ENCODE data around the gene MAMDC2.

MAMDC2 gene

DNA sequence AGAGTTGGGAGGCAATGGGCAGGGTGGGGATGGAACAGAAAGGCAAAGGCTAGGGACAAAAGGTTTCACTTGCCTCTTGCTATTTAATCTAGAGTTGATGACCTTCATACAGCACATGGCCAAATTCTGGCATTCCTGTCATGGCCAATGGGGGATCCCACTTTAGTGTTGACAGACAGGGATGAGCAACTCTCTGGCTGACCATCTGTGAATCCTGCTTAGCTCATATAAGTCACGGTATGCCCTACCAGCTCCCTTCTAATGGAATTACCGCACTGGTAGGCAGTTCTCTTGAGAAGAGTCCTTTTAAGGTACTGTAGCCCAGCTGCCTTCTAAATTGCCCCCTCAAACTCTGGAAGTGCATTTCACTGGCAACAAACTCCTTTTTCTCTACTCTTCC lies 76.1 kb downstream of the MAMDC2 start:
- DNase-seq = no peak
- intact Hi-C loops (cut with DNase I) = no loop called here

DNA sequence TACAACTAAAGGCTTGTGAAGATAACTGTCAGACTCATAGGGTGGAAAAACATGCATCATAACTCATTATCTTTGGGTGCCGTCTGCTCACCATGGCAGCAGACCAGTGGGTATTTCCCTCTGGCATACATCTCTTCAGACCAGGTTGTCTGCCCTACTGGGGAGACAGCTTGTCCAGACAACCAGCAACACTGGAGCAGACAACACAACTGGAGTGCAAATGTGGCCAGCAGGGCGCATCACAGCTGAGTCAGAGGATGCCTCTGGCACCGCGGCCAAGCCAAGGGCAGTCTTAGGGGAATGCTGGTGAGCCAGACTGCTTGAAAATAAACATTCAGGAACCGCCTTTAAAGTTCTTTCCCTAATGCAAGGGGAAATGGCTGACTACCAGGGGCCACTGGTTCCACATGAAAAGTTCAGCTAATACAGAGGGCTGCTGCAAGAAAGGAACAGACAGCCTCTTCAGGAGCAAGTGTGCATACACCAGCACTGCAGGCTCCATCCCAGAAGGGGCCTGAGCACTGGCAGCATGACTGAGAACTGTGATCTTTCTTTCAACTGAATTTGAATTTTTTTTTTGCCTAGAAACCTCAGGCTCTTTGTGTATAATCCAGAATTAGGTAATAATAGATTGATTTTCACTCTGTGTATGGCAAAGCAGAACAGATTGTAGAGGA lies 77.3 kb downstream of the MAMDC2 start:
- intact Hi-C loops (cut with DNase I) = no loop called here
- DNase-seq = peak in 4 of 42 donors; percentile 5 to 19 (median 15)

DNA sequence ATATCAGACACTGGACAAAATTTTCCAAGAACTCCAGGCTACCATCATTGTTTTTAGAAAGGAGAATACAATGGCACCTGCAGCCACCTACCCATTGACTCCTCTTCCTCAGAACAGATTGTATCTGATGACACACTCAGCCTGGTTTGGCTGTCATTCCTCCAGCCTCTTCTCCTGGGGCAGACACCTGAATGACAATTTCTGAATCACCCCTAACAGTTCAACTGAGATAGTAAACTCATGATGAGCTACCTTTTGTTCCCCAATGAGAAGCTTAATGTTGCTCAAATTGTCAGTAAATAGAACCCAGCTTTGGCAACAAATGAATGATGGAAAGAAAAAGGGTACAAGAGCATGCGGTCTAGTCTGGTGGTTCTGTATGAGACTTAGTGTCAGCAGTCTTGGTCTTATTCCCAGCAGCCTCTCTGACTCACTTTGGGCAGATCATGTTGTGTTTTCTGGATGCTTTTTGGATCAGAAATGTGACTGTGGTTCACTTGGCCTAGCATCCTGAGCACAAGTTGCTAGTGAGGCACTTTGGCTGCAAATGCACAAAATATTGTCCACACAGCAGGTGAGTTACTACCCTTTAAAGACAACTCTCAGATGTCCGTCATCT lies 78.3 kb downstream of the MAMDC2 start:
- DNase-seq = no peak
- intact Hi-C loops (cut with DNase I) = no loop called here

DNA sequence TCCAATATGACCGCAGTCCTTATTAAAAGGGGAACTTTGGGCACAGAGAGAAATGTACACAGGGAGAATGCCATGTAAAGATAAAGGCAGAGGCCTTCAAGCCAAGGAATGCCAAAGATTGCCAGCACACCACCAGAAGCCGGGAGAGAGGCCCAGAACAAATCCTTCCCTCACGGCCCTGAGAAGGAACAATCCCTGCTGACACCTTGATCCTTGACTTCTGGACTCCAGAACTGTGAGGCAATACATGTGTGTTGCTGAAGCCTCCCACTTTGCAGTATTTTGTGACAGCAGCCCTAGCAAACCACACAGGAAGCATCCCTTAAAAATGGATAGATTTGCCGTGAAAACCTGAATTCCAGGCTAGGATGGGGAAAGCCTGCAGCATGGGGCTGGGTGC lies 80.0 kb downstream of the MAMDC2 start:
- no peak for DNase-seq
- intact Hi-C loops (cut with DNase I) = no loop called here

GRCh38 chr9:70125621-70126263 lies 82.1 kb downstream of the MAMDC2 start:
- intact Hi-C loops (cut with DNase I) = no loop called here
- DNase-seq = no peak

- intact Hi-C loops (cut with DNase I) = no loop called here
These were observed 83.4 kb downstream of the MAMDC2 start for GRCh38 chr9:70127036-70127435.

GRCh38 chr9:70127540-70128416 lies 84.1 kb downstream of the MAMDC2 start:
- intact Hi-C loops (cut with DNase I) = no loop called here
- no peak for DNase-seq

More at GRCh38 chr9:70127036-70127435, 83.4 kb downstream of the MAMDC2 start:
- no peak for DNase-seq

- intact Hi-C loops (cut with DNase I) = no loop called here
These were observed 86.6 kb downstream of the MAMDC2 start for GRCh38 chr9:70130266-70130665.

GRCh38 chr9:70131296-70131695 lies 87.6 kb downstream of the MAMDC2 start:
- intact Hi-C loops (cut with DNase I) = no loop called here
- no peak for DNase-seq

More at GRCh38 chr9:70130266-70130665, 86.6 kb downstream of the MAMDC2 start:
- DNase-seq = no peak

DNA sequence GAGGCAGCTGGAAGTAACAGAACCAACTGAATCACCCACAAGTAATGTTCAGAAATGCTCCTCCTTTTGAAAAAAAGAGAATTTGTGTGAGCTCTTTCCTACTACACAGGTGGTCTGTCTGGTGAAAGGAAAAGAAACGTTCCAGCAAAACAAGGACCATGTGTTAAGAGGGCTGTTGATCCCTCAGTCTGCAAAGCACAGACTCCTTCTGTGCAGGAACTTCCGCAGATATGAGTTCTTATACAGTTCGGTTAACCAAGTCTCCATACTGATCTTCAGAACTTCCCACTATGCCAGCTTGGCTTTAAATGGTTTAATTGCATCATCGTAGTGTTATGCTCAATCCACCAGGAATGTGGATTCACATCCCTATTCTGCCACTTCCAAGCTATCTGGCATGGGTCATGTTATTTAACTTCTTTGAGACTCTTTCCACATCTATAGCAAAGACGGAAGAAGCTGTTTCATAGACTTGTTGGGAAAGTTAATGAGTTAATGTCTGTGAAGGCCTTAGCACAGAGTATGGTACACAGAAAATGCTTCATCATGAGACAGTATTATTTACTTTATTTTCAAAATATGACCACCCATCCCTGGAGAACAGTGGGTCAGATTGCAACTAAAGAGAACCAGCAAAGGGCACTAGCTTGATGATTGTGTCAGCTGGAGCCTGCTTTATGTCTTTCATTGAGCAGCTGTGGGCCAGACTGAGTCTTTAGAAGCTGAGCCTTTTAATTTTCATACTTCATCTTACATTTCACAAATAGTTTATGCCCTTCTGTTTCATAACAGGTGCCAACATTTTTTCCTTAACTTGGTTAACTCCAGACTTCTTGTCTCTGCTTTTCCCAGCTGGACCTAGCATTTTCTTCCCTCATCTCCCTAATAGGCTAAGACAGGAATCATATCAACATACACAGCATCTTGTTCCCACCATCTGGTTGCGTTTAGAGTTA lies 89.9 kb downstream of the MAMDC2 start:
- intact Hi-C loops (cut with DNase I) = no loop called here

DNA sequence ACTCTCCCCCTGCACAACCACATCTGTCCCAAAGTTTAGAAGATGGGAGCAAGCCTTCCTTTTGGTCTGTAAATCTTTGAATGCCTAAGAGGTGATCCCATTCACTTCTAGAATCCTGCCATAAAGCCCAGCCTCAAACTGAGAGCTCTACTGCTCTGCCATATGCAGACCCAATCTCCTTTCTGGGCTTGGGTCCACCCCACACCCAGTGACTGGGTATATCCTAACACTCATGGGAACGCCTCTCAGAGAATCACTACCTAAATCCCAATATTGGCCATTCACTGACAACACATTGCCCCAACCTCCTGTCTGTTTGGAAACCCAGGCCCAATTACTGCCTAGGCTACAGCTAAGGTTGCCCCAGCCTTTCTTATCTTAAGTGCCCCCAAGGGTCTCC lies 90.7 kb downstream of the MAMDC2 start:
- intact Hi-C loops (cut with DNase I) = no loop called here
- DNase-seq = no peak

More for the DNA sequence above, 89.9 kb downstream of the MAMDC2 start:
- no peak for DNase-seq

GRCh38 chr9:70135176-70135575 lies 91.5 kb downstream of the MAMDC2 start:
- no peak for DNase-seq
- intact Hi-C loops (cut with DNase I) = no loop called here

DNA sequence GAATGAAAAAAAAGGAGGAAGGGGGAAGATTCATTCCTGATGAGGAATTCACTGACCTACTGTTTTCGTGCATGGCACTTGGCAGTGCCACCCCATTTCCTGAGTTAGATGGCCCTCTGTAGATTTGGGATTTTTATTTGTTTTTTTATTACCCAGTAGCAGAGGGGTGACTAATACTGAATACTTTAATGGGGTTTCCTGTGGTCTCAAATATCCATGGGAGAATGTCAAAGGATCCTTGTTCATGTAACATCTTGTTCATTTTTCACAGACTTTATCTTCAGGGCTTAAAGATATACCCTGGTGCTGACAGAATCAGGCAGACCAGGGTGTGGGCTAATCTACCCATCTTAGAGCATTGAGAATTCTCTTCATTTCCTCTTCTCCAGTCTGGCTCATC lies 93.0 kb downstream of the MAMDC2 start:
- no peak for DNase-seq
- intact Hi-C loops (cut with DNase I) = no loop called here

GRCh38 chr9:70137577-70137976 lies 93.9 kb downstream of the MAMDC2 start:
- intact Hi-C loops (cut with DNase I) = no loop called here

GRCh38 chr9:70142101-70142500 lies 98.5 kb downstream of the MAMDC2 start:
- intact Hi-C loops (cut with DNase I) = no loop called here
- no peak for DNase-seq

More at GRCh38 chr9:70137577-70137976, 93.9 kb downstream of the MAMDC2 start:
- no peak for DNase-seq

DNA sequence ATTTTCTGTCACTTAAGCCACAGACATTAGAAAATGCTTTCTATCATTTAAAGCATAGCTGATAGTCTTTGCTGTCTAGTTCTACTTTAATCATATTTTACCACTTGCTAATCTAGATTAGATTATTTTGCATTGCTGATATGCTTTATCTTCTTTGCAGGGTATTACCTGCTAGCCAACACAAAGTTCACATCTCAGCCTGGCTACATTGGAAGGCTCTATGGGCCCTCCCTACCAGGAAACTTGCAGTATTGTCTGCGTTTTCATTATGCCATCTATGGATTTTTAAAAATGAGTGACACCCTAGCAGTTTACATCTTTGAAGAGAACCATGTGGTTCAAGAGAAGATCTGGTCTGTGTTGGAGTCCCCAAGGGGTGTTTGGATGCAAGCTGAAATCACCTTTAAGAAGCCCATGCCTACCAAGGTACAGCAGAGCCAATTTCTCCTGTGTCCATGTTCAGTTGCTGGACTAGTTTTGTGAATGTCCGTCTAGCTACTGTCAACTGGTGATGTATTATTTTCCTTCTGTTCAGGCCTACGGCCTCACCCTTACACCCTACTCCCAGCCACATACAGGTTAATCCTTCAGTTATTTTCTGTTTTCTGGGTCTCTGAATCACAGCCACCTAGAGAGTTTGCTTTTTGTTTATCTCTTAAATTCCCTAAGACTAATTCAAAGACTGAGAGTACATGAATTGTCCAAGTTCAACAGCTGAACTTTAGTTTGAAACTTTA lies 99.9 kb downstream of the MAMDC2 start:
- intact Hi-C loops (cut with DNase I) = no loop called here
- DNase-seq = no peak

GRCh38 chr9:70144131-70144503 lies 100.5 kb downstream of the MAMDC2 start:
- DNase-seq = no peak
- intact Hi-C loops (cut with DNase I) = no loop called here

DNA sequence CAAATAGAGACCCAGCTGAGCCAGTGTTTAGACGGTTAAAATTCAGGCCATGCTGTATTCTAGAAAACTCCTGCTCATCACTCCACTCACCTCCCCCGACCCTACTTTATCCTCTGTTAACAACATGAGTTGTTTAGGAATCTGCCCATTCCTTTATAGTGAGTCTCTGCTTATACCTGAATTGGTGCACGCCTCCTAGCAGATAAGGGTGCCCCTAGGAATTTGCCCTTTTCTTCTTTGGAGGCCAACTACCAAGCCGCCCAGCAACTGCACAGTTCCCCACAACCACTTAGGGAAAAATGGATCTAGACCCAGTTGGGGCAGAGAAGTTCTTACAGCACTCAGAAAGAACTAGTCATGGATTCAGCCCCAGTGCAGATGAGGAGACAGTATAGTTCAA lies 102.3 kb downstream of the MAMDC2 start:
- intact Hi-C loops (cut with DNase I) = no loop called here
- no peak for DNase-seq
